SH-SY5Y (cell line): ENCODE data around the gene THAP8.

ENCODE experiments used
- GATA2 ChIP-seq: IDR thresholded peaks from 2 replicates; pipeline ENCODE4 v1.6.1; 2011; ENCODE audit warnings: mild to moderate bottlenecking, low read depth, low read length
- GATA3 ChIP-seq: IDR thresholded peaks from 2 replicates; pipeline ENCODE4 v1.6.1; 2011; ENCODE audit warnings: low read depth, mild to moderate bottlenecking, low read length, moderate library complexity

GRCh38 chr19:36043952-36044351 lies 10.1 kb downstream of the THAP8 start:
- TF ChIP-seq GATA3: no peak
- no peak for TF ChIP-seq GATA2
